Right ventricle myocardium superior (tissue), 1 donor: ENCODE results near the gene CHST6. TPM values are rescaled to one million over a fixed set of nuclear protein-coding genes. Genes with fewer than 3 reads are reported as not detected.
"Not testable (repeated sequence)": the region's sequence is repeated elsewhere in the genome, so short reads cannot be mapped to it uniquely, and the experiment has no call there.

ENCODE experiments used
- ATAC-seq: fragments of 200-7000 bp; cut with Tn5 transposase; one replicate; pipeline ENCODE4 v1.9.1; 2020; ENCODE audit warnings: mild to moderate bottlenecking; ENCODE audit not compliant: poor library complexity
- DNase-seq: peaks from one replicate; pipeline ENCODE4 v3.0.0-alpha.2; 2020
- intact Hi-C: fragments of 100-400 bp; cut with DNase I; formaldehyde crosslinking; loops from one replicate; pipeline ENCODE4 v1.11.2; 2022
- total RNA-seq: library from RNA; stranded (reverse); fragmentation: NEBNext Ultra II Directional; extraction: Animal tissue kit (Norgen Biotek cat#: 25700); gene quantifications from one replicate; pipeline ENCODE4 v1.2.1, GENCODE V29; 2021
- donor health status: DM: no; HTN: yes; CAD: no; lungs with severe emphysema.

The CHST6 gene
- total RNA-seq, 1 donor from 2014 or later, result 0.78 TPM

GRCh38 chr16:75458029-75458428, 37.2 kb downstream of the CHST6 start:
- DNase-seq (no peak), ATAC-seq (no peak)
- intact Hi-C loops, result no loop called here

GRCh38 chr16:75457485-75458021, 37.7 kb downstream of the CHST6 start:
- DNase-seq (no peak), ATAC-seq (no peak)
- intact Hi-C loops, result no loop called here

- DNase-seq (no peak), ATAC-seq (peak; percentile 64)
- intact Hi-C loops, result no loop called here
Observed at GRCh38 chr16:75456971-75457370, 38.3 kb downstream of the CHST6 start.

- intact Hi-C loops, result not testable (repeated sequence)
- peak; percentile 73 for ATAC-seq
Observed at GRCh38 chr16:75456486-75456885, 38.8 kb downstream of the CHST6 start.

GRCh38 chr16:75455677-75456076, 39.6 kb downstream of the CHST6 start:
- ATAC-seq (no peak), DNase-seq (no peak)
- intact Hi-C loops, result no loop called here

More at GRCh38 chr16:75456486-75456885, 38.8 kb downstream of the CHST6 start:
- DNase-seq, result not testable (repeated sequence)

- peak; percentile 70 for ATAC-seq
- intact Hi-C loops, result no loop called here
- DNase-seq, result no peak
Observed at GRCh38 chr16:75452464-75453190, 42.6 kb downstream of the CHST6 start.

- ATAC-seq (no peak), DNase-seq (no peak)
- intact Hi-C loops, result no loop called here
Observed at GRCh38 chr16:75446416-75446815, 48.8 kb downstream of the CHST6 start.

GRCh38 chr16:75445298-75445697, 49.9 kb downstream of the CHST6 start:
- DNase-seq (no peak), ATAC-seq (no peak)
- intact Hi-C loops, result no loop called here

- DNase-seq (no peak), ATAC-seq (no peak)
- intact Hi-C loops, result no loop called here
Observed at GRCh38 chr16:75443298-75443697, 51.9 kb downstream of the CHST6 start.

GRCh38 chr16:75433732-75434413, 61.4 kb downstream of the CHST6 start:
- ATAC-seq (peak; percentile 85), DNase-seq (peak; percentile 50)
- intact Hi-C loops, result no loop called here

GRCh38 chr16:75432828-75433731, 62.2 kb downstream of the CHST6 start, which contains the start of gene CFDP1:
CFDP1 (minus strand) TSS chr16:75433503; CDS start chr16:75433352, 151 bp downstream.
- peak; percentile 98 for DNase-seq
- intact Hi-C loops, result no loop called here
- peak; percentile 99 for ATAC-seq

- ATAC-seq (no peak), DNase-seq (no peak)
Observed at GRCh38 chr16:75429621-75430403, 65.4 kb downstream of the CHST6 start.

GRCh38 chr16:75426524-75426923, 68.7 kb downstream of the CHST6 start:
- ATAC-seq, intact Hi-C loops, DNase-seq: not testable (repeated sequence)

More at GRCh38 chr16:75429621-75430403, 65.4 kb downstream of the CHST6 start:
- intact Hi-C loops, result no loop called here

- ATAC-seq, result peak; percentile 25
- intact Hi-C loops, DNase-seq: not testable (repeated sequence)
Observed at GRCh38 chr16:75424105-75424762, 71.0 kb downstream of the CHST6 start.

GRCh38 chr16:75423723-75424104, 71.5 kb downstream of the CHST6 start:
- no peak for DNase-seq
- no peak for ATAC-seq
- intact Hi-C loops, result no loop called here
